ENCODE results near the gene RNASE12. TPM values are rescaled to one million over a fixed set of nuclear protein-coding genes. Genes with fewer than 3 reads are reported as not detected.
A peak's percentile ranks its signal among the peaks of the same experiment; 100 is the strongest.
"Not testable (repeated sequence)": the region's sequence is repeated elsewhere in the genome, so short reads cannot be mapped to it uniquely, and the experiment has no call there.

Gene RNASE12
- total RNA-seq, 1 donor from 2014 or later: not detected

GRCh38 chr14:20583142-20583541, 8.0 kb downstream of the RNASE12 start:
- no peak for DNase-seq
- no peak for ATAC-seq
- Histone ChIP-seq H3K4me1 (no peaks in the 10 kb centered on the region), H3K27me3 (ENCODE audit: low read depth) (peaks cover 3% of the 10 kb centered on the region), H3K36me3 (no peaks in the 10 kb centered on the region), H3K27ac (no peak overlapping the region), H3K4me3 (no peak overlapping the region), H3K9me3 (no peaks in the 10 kb centered on the region)
- intact Hi-C loops (cut with DNase I): no loop called here
- TF ChIP-seq CTCF (IDR thresholded peaks at IDR 0.05): no peak

- no peaks in the 10 kb centered on the region for H3K27me3 ChIP-seq (ENCODE audit: low read depth)
- DNase-seq (no peak), ATAC-seq (no peak)
- no peak for TF ChIP-seq CTCF (IDR thresholded peaks at IDR 0.05)
- H3K4me1 ChIP-seq: no peaks in the 10 kb centered on the region
- H3K4me3 ChIP-seq: no peak overlapping the region
- no peaks in the 10 kb centered on the region for H3K36me3 ChIP-seq
- intact Hi-C loops (cut with DNase I): no loop called here
- H3K27ac ChIP-seq: no peak overlapping the region
- H3K9me3 ChIP-seq: no peaks in the 10 kb centered on the region
Measured at GRCh38 chr14:20580242-20580641, 10.9 kb downstream of the RNASE12 start.

- intact Hi-C loops (cut with DNase I): no loop called here
- TF ChIP-seq CTCF (IDR thresholded peaks at IDR 0.05): no peak
Measured at GRCh38 chr14:20578784-20579502, 12.2 kb downstream of the RNASE12 start.

GRCh38 chr14:20578325-20578724, 12.9 kb downstream of the RNASE12 start:
- intact Hi-C loops (cut with DNase I): no loop called here
- Histone ChIP-seq H3K36me3 (no peaks in the 10 kb centered on the region), H3K9me3 (no peaks in the 10 kb centered on the region), H3K27me3 (ENCODE audit: low read depth) (no peaks in the 10 kb centered on the region), H3K27ac (no peak overlapping the region), H3K4me3 (no peak overlapping the region), H3K4me1 (no peaks in the 10 kb centered on the region)
- no peak for TF ChIP-seq CTCF (IDR thresholded peaks at IDR 0.05)
- ATAC-seq: no peak
- DNase-seq: no peak

More at GRCh38 chr14:20578784-20579502, 12.2 kb downstream of the RNASE12 start:
- Histone ChIP-seq H3K4me3 (no peak overlapping the region), H3K4me1 (no peaks in the 10 kb centered on the region), H3K9me3 (no peaks in the 10 kb centered on the region), H3K36me3 (no peaks in the 10 kb centered on the region), H3K27ac (no peak overlapping the region), H3K27me3 (ENCODE audit: low read depth) (no peaks in the 10 kb centered on the region)
- ATAC-seq: peak in 1 of 2 donors; percentile 59
- DNase-seq: no peak

- H3K4me3 ChIP-seq; H3K27ac ChIP-seq; intact Hi-C loops (cut with DNase I); ATAC-seq; H3K4me1 ChIP-seq; H3K36me3 ChIP-seq; DNase-seq; H3K27me3 ChIP-seq (ENCODE audit: low read depth): not testable (repeated sequence)
- H3K9me3 ChIP-seq: peaks cover 18% of the 10 kb centered on the region
Measured at GRCh38 chr14:20572382-20572990, 18.7 kb downstream of the RNASE12 start.

- DNase-seq; H3K36me3 ChIP-seq; H3K4me1 ChIP-seq; H3K4me3 ChIP-seq; H3K27me3 ChIP-seq (ENCODE audit: low read depth); H3K27ac ChIP-seq; ATAC-seq; intact Hi-C loops (cut with DNase I): not testable (repeated sequence)
- H3K9me3 ChIP-seq: peaks cover 18% of the 10 kb centered on the region
Measured at GRCh38 chr14:20570720-20571119, 20.5 kb downstream of the RNASE12 start.

GRCh38 chr14:20569865-20570264, 21.3 kb downstream of the RNASE12 start:
- H3K27ac ChIP-seq; ATAC-seq; DNase-seq; H3K36me3 ChIP-seq; H3K4me1 ChIP-seq; H3K4me3 ChIP-seq; intact Hi-C loops (cut with DNase I); H3K27me3 ChIP-seq (ENCODE audit: low read depth): not testable (repeated sequence)
- peaks cover 18% of the 10 kb centered on the region for H3K9me3 ChIP-seq

Data from lower lobe of right lung (tissue), 2 donors.